ENCODE data around the gene RAD51B.

GRCh38 chr14:68692916-68693771, 873.6 kb downstream of the RAD51B start:
- TF ChIP-seq TCFL5 (CRISPR knock-in tag; conservative IDR thresholded peaks at IDR 0.05) (no peak), EP300 (IDR thresholded peaks at IDR 0.05; ENCODE audit: low read length) (no peak), BRF2 (IDR thresholded peaks at IDR 0.05; ENCODE audit: borderline replicate concordance, insufficient read depth, insufficient read length) (no peak), CTCF (IDR thresholded peaks at IDR 0.05 in 2 of 3, conservative IDR thresholded peaks at IDR 0.05 in 1 of 3; ENCODE audit: insufficient read depth in 2 of 3, low read depth in 1 of 3, low read length in 3 of 3) (no peak)

Measured in K562 (cell line).